ENCODE results near the gene MAP7.
"Not testable (repeated sequence)": the region's sequence is repeated elsewhere in the genome, so short reads cannot be mapped to it uniquely, and the experiment has no call there.

Gene MAP7

GRCh38 chr6:136411453-136412354 lies 138.5 kb downstream of the MAP7 start:
- DNase-seq, result no peak

- no peak for DNase-seq
Observed at GRCh38 chr6:136411025-136411325, 139.2 kb downstream of the MAP7 start.

GRCh38 chr6:136410201-136411024 lies 139.8 kb downstream of the MAP7 start:
- no peak for DNase-seq

GRCh38 chr6:136409597-136409996 lies 140.6 kb downstream of the MAP7 start:
- DNase-seq, result no peak

GRCh38 chr6:136408204-136408603 lies 142.0 kb downstream of the MAP7 start:
- no peak for DNase-seq

- no peak for DNase-seq
Observed at GRCh38 chr6:136405420-136406029, 144.7 kb downstream of the MAP7 start.

- no peak for DNase-seq
Observed at GRCh38 chr6:136404627-136405419, 145.4 kb downstream of the MAP7 start.

GRCh38 chr6:136404007-136404406 lies 146.2 kb downstream of the MAP7 start:
- no peak for DNase-seq

GRCh38 chr6:136403110-136403980 lies 146.9 kb downstream of the MAP7 start:
- DNase-seq, result no peak

GRCh38 chr6:136401749-136402148 lies 148.5 kb downstream of the MAP7 start:
- DNase-seq, result no peak

GRCh38 chr6:136401236-136401635 lies 149.0 kb downstream of the MAP7 start:
- DNase-seq, result not testable (repeated sequence)

- no peak for DNase-seq
Observed at GRCh38 chr6:136398453-136398852, 151.8 kb downstream of the MAP7 start.

- DNase-seq, result no peak
Observed at GRCh38 chr6:136396908-136397307, 153.3 kb downstream of the MAP7 start.

GRCh38 chr6:136390959-136391358 lies 159.3 kb downstream of the MAP7 start:
- not testable (repeated sequence) for DNase-seq

- no peak for DNase-seq
Observed at GRCh38 chr6:136387316-136387715, 162.9 kb downstream of the MAP7 start.

GRCh38 chr6:136383268-136383937 lies 166.8 kb downstream of the MAP7 start:
- no peak for DNase-seq

- DNase-seq, result no peak
Observed at GRCh38 chr6:136382676-136383252, 167.5 kb downstream of the MAP7 start.

- no peak for DNase-seq
Observed at GRCh38 chr6:136378888-136379287, 171.3 kb downstream of the MAP7 start.

- DNase-seq, result not testable (repeated sequence)
Observed at GRCh38 chr6:136375836-136376235, 174.4 kb downstream of the MAP7 start.

GRCh38 chr6:136371959-136372358 lies 178.3 kb downstream of the MAP7 start:
- no peak for DNase-seq
